GM19035 (cell line): ENCODE data around the gene HAUS1.
"Not testable (repeated sequence)": the region's sequence is repeated elsewhere in the genome, so short reads cannot be mapped to it uniquely, and the experiment has no call there.

Experiments used
- ATAC-seq: cut with Tn5 transposase; IDR thresholded peaks from one replicate; pipeline ENCODE4 v1.9.1; 2021; ENCODE audit not compliant: unreplicated experiment

HAUS1 gene

DNA sequence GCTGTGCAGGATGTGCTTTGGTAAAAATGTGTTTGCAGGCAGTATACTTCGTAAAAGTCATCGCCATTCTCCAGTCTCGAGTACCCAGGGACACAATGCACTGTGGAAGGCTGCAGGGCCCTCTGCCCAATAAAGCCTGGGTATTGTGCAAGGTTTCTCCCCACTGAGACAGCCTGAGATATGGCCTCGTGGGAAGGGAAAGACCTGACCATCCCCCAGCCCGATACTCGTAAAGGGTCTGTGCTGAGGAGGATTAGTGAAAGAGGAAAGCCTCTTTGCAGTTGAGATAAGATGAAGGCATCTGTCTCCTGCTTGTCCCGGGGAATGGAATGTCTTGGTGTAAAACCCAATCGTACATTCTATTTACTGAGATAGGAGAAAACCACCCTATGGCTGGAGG is 15.7 kb upstream of the HAUS1 start:
- ATAC-seq: not testable (repeated sequence)

DNA sequence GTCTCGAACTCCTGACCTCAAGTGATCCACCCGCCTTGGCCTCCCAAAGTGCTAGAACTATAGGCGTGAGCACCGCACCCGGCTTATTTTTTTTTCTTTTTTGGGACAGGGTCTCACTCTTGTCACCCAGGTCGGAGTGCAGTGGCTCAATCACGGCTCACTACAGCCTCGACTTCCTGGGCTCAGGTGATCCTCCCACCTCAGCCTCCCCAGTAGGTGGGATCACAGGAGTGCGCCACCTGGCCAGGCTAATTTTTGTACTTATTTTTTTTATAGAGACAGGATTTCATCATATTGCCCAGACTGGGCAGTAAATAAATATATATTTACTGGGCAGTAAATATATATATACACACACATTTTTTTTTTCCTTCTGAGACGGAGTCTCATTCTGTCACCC is 8.7 kb upstream of the HAUS1 start:
- no peak for ATAC-seq

DNA sequence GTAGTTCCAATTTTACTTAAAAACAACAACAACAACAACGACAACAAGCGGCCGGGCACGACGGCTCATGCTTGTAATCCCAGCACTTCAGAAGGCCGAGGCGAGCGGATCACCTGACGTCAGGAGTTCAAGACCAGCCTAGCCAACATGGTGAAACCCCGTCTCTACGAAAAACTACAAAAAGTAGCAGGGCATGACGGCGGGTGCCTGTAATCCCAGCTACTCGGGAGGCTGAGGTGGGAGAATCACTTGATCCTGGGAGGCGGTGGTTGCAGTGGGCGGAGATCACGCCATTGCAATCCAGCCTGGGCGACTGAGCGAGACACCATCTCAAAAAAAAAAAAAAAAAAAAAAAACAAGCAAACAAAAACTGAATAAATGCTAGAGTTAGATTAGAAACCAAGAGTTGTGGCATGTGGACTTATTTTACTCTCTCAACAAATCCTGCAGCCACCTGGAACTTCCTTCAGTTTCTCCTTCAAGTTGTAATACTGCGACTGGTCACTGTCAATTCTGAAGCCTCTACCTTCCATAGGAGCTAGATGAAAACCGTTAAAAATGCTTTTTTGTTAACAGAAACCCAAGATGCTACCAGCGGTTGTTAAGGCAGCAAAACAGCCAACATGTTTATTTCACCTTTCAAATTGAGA is 7.4 kb upstream of the HAUS1 start:
- no peak for ATAC-seq

DNA sequence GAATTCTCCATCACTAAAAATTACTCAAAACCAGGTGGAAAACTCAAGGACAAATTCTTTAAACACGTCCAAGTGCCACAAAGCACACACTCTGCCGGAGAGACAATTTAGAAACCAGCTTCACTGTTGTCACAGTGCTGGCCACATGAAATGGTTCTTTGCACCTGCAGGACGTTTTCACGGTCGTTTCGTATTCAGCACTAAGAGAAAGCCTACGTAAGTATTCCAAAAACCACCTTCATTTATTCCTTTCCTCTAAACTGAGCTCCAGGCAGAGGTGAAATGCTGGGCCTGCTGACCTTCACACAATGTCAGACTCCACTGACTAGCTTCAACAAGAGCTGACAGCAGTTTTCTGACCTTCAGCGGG is 6.8 kb upstream of the HAUS1 start:
- ATAC-seq: peak; percentile 31

DNA sequence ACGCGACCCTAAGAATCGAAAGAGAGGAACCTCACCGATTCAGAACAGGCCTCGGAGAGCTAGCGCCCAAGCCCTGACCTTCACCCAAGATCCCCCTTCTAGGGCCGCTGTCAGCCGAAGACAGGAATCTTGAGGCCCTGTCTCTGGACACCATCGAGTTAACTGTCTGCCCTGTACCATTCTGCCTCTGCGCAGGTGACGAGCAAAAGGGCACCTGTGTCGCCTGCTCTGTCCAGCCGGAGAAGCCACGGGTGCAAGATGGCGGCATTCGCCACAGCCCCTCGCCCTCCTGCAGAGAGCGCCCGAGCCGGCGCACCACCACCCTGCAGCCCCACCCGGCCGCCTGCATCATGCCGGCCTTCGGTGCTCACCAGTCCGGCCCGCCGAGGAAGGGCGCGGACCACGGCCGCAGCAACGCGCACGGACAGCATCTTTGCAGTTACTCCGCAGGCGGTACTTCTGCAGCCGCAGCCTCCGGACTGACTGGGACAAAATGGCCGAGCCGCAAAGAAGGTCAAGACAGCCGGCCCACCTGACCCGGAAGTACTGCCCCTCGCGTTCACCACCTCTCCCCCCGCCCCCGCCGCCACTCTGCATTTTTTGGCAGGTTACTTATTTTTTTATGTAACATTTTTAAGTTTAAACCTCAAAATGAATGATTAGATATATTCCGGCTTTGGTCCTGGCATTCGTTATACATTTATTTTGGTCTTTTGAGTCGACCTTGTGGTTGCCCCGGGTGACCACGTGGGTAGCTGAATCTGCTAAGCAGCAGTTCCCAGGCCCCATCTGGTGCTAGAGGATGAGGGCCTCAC is 6.2 kb upstream of the HAUS1 start, which contains the start of gene ATP5F1A:
Gene ATP5F1A (minus strand): TSS at position 496 of the 815 bp plus-strand sequence. CDS start 65 bp downstream, at position 431.
- ATAC-seq: peak; percentile 84

DNA sequence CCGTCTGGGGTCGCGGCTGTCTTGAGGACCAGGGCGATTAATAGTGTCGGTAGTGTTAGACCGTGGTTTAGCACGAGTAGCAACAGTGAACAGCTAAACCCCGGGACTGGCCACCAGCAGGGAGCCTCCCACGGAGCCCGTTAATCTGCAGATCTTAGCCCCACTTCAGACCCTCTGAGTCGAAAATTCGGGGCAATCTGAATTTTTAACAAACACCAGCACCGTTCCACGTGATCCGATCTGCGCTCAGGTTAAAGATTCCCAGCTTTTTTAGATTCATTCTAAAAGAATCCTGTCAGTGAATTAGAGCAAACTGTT is 5.6 kb upstream of the HAUS1 start:
- ATAC-seq: no peak

DNA sequence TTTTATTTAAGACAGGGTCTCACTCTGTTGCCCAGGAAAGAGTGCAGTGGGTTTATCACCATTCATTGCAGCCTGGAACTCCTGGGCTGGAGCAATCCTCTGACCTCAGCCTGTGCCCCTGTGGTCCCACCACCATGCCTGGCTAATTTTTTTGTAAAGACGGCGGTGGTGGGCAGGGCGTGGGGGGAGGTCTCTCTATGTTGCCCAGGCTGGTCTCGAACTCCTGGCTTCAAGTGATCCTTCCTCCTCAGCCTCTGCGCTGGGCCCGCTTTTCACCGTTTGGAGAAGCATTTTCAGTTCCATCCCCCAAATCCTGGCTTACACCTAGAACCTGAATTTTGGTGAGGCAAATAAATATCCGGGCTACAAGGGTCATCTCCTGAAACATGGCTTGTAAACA is 4.7 kb upstream of the HAUS1 start:
- no peak for ATAC-seq

DNA sequence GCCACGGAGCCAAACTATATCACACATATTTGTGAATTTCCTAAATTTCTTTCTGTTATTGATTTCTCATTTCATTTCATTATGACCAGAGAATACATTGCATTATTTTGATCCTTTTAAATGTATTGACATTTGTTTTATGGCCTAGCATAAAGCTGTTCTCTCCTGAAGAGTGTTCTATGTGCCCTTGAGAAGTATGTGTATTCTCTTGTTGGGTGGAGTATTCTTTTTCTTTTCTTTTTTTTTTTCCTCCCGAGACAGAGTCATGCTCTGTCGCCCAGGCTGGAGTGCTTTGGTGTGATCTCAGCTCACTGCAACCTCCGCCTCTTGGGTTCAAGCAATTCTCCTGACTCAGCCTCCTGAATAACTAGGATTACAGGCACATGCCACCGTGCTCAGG is 5.2 kb downstream of the HAUS1 start:
- ATAC-seq: no peak

DNA sequence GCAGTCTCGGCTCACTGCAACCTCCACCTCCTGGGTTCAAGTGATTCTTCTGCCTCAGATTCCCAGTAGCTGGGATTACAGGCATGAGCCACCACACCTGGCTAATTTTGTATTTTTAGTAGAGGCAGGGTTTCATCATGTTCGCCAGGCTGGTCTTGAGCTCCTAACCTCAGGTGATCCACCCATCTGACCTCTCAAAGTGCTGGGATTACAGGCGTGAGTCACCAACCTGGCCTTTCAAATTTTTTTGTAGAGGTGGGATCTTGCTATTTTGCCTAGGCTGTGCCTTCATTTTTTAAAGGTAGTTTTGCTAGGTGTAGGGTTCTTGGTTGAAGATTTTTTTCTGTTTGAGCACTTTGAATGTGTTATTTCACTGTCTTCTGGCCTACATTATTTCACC is 6.2 kb downstream of the HAUS1 start:
- no peak for ATAC-seq

DNA sequence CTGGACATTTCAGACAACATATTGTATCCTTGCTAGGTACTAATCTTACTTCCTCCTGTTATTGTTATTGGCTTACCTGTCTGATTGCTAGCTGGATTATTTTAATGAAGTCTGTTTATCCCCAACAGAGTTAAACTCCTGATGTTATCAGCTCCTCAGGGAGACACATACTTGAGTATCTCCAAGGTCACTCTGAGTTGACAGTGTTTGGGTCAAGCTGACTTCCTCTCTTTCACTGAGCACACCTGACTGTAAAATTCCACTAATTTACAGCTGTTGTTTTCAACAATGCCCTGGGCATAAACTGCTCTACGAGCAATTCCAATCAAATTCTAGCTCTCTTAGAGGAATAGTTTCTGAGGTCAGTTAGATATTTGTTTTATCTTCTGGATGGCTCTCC is 9.6 kb downstream of the HAUS1 start:
- ATAC-seq: no peak

DNA sequence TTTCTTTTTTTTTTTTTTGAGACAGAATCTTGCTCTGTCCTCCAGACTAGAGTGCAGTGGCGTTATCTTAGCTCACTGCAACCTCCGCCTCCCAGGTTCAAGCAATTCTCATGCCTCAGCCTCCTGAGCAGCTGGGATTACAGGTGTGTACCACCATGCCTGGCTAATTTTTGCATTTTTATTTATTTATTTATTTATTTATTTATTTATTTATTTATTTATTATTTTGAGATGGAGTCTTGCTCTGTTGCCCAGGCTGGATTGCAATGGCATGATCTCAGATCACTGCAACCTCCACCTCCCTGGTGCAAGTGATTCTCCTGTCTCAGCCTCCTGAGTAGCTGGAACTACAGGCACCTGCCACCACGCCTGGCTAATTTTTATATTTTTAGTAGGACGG is 22.4 kb downstream of the HAUS1 start:
- not testable (repeated sequence) for ATAC-seq

DNA sequence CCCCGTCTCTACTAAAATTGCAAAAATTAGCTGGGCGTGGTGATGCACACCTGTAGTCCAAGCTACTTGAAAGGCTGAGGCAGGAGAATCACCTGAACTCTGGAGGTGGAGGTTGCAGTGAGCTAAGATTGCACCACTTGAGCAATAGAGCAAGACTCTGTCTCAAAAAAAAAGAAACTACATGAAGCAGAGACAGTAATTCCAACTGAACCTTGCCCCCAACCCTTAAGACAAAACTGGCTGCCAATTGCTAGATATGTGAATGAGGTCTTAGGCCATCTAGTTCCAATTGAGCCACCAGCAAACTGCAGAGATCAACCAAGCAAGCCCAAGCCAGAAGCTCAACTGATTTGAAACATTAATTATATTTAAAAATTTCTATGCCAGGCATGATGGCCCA is 25.9 kb downstream of the HAUS1 start:
- no peak for ATAC-seq

DNA sequence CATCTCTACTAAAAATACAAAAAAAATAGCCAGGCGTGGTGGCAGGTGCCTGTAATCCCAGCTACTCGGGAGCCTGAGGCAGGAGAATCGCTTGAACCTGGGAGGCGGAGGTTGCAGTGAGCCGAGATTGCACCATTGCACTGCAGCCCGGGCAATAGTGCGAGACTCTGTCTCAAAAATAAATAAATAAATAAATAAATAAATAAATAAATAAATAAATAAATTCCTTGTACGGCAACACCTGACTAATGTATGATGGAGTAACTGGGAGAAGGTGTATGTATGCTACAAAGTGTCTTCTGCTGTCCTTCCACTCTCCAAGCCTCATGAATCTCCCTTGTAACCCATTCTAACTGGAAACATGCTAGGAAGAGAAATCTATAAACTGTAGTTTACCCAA is 26.4 kb downstream of the HAUS1 start:
- ATAC-seq: not testable (repeated sequence)

DNA sequence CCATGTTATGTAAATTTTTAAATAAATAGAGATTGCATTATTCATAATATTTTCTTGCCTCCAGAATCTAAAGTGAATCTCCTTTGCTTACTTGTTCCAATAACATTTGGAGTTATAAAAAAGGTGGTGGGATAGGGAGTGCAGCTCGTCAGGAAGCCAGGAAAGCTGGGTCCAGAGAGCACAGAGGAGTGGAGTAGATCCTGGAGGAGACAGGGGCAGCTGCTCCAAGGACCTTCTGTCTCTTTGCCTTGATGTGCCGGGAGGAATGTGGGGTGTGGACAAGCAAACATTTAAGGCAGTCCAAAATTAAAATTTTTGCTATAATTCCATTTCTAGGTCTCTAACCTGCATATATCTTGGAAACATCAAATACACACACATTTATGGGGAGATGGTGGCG is 29.3 kb downstream of the HAUS1 start:
- no peak for ATAC-seq

DNA sequence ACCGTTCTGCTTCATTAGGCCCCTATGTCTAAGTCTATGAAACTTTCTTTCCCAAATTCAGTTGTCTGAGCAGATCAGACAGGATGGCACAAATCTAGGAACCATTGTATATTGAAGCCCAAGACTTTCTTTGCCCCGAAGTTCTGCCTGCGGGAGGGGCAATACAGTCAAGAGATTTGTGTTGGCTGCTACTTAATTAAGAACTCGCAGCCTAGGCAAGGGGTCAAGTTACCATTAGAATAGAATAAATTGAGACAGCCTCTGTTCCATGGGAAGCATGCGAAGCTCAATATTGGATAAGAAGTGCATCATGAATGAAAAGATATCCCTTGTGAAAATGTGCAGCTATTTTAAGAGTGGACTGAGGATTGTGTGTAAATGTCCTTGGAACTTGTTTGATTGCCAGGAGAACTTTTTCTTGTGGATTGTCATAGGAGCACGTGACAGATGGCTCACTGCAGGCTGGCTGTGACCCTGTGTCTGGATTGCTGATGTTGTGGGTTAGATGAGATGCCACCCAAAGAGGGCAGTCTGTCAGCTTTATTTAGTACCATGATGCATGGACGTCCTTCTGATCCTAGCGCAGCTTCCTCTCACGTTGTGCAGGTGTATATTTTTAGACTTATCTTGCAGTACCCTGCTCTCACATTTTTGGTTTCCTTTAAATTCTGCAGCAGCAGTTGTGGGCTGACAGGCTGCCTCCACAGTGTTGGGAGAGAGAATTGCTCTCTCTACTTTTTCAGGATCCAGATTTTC is 30.9 kb downstream of the HAUS1 start:
- ATAC-seq: no peak

DNA sequence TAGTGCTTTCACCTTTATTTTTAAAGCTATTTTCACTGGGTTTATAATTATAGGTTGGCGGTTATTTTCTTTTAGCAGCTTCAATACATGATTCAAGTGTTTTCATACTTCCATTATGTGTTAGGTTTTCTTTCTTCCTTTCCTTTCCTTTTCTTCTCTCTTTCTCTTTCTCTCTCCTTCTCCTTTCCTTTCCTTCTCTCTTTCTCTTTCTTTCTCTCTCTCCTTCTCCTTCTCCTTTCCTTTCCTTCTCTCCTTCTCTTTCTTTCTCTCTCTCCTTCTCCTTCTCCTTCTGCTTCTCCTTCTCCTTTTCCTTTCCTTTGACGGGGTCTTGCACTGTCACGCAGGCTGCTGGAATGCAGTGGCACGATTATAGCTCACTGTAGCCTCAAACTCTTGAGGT is 36.0 kb downstream of the HAUS1 start:
- no peak for ATAC-seq

DNA sequence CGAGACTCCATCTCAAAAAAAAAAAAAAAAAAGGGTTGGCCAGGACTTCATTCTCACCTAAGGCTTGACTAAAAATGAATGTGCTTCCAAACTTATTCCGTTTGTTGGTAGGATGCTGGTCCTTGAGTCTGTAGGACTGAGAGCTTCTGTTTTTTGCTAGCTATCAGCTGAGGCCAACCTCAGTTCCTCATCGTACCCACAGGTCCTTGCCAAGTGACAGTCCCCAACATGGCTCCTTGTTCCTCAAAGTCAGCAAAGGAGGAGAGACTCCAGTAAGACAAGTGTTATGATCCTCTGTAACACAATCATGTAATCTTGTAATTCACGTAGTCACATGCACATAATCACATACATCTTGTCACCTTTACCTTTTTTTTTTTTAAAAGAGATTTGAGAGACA is 37.0 kb downstream of the HAUS1 start:
- ATAC-seq: no peak

DNA sequence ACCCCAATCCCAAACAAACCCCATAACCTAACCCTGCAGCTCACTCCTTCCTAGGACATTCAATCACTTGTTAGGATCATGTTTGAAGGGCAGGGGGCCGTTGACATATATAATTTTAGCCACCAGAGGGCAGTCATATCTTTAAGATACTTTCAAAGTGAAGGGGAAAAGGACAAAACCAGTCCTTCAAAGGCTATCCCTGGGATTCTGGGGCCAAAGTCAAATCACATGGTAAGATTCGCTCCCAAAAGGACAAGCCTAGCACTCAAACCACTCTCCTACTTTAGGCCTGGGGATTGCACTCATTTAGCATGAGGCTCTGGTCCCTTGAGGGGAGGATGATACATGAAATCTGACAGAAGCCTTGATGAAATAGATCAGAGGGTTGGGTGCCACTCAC is 44.6 kb downstream of the HAUS1 start:
- ATAC-seq: no peak

DNA sequence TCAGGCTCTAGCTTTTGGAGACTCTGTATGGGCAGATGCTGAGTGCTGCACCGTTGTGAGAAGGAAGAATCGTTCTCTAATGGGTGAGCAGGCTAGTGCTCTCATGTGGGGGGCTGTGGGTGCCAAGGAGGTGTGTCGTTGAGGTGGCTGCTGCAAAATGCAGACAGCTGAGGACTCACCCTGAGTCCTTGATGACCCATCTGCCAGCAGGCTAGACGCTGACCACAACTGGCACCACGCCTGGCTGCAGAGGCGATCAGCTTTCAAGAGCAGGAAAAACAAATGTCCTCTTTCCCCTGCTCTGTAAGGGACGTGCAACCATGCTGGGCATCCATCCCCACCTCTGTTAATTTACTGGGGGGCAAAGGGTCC is 48.2 kb downstream of the HAUS1 start:
- no peak for ATAC-seq

DNA sequence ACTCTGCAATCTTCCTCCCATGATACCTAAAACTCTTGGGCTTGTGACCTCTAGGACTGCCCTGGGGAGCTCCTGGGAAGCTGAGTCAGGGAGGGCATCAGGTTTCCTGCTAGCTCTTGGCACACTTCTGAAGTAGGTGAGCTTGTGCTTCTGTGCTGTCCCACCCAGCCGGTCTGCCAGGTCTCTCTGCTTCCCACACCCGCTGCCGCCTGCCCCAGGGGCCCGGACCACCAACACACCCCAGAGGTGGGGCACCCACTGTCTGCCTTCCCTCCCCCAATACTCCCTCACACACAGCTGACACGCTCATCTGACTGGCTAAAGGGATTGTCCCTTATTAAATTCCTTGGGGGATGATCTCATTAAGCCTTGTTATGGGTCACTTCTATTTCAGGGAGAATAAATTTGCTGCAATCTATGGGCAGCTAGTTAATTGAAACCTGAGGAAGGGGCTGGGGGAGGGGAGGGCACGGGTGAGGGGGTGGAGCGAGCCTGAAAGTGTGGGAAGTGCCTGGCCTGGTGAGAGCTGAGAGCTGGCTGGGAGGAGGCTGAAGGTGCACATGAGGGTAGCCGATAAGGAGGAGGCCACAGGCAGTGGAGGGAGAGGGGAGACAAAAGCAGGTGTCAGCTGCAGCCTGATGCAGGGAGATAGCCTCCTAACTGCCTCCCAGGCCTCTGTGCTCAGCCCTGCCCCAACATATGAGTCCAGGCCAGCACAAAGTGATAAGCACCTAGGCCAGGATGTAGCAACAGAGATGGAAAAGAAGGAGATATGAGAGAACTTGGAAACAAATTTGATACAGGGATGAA is 48.8 kb downstream of the HAUS1 start:
- no peak for ATAC-seq

DNA sequence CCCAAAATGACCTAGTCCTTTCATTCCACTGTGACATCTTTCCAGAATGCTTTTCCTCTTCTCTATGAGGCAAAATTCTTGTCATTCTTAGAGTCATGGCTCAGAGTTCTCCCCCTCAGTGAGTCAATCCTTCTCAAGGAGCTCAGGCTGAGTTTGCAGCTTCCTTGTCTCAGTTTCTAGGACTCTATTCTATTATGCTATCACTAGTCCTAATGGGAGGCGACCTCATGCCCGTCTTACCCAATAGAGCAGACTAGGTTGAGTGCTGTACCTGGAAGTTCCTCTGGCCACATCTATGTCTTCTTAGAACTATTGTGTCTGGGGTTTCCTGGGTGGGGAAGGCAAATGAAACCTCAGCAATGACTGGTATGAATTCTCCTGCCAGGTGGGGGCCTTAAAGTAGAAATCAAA is 51.5 kb downstream of the HAUS1 start:
- no peak for ATAC-seq
